ENCODE results near the gene TMIE. TPM values are rescaled to one million over a fixed set of nuclear protein-coding genes. Genes with fewer than 3 reads are reported as not detected.
A peak's percentile ranks its signal among the peaks of the same experiment; 100 is the strongest.
"Not testable (repeated sequence)": the region's sequence is repeated elsewhere in the genome, so short reads cannot be mapped to it uniquely, and the experiment has no call there.

The TMIE gene
- total RNA-seq, 4 donors from 2014 or later, result 0.59 to 0.78 (median 0.72) TPM; not detected in 1

GRCh38 chr3:46695962-46696894 is 5.0 kb upstream of the TMIE start:
- WGBS, result 40% methylated on average over 2 of the region's 4 CpGs
- Histone ChIP-seq H3K4me1 (peaks cover 69% of the 10 kb centered on the region), H3K27ac (peak overlapping the region; percentile 60), H3K4me3 (no peak overlapping the region), H3K36me3 (no peaks in the 10 kb centered on the region), H3K9me3 (no peaks in the 10 kb centered on the region), H3K27me3 (peaks cover 6% of the 10 kb centered on the region)
- no peak for DNase-seq (ENCODE audit: low spot score in 2 of 2)
- TF ChIP-seq POLR2A (IDR thresholded peaks at IDR 0.05), result no peak
- no peak for TF ChIP-seq EP300 (IDR thresholded peaks at IDR 0.05)
- TF ChIP-seq POLR2AphosphoS5 (IDR thresholded peaks at IDR 0.05), result no peak
- TF ChIP-seq, protein P1, sequence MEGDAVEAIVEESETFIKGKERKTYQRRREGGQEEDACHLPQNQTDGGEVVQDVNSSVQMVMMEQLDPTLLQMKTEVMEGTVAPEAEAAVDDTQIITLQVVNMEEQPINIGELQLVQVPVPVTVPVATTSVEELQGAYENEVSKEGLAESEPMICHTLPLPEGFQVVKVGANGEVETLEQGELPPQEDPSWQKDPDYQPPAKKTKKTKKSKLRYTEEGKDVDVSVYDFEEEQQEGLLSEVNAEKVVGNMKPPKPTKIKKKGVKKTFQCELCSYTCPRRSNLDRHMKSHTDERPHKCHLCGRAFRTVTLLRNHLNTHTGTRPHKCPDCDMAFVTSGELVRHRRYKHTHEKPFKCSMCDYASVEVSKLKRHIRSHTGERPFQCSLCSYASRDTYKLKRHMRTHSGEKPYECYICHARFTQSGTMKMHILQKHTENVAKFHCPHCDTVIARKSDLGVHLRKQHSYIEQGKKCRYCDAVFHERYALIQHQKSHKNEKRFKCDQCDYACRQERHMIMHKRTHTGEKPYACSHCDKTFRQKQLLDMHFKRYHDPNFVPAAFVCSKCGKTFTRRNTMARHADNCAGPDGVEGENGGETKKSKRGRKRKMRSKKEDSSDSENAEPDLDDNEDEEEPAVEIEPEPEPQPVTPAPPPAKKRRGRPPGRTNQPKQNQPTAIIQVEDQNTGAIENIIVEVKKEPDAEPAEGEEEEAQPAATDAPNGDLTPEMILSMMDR (IDR thresholded peaks at IDR 0.05), result no peak

DNA sequence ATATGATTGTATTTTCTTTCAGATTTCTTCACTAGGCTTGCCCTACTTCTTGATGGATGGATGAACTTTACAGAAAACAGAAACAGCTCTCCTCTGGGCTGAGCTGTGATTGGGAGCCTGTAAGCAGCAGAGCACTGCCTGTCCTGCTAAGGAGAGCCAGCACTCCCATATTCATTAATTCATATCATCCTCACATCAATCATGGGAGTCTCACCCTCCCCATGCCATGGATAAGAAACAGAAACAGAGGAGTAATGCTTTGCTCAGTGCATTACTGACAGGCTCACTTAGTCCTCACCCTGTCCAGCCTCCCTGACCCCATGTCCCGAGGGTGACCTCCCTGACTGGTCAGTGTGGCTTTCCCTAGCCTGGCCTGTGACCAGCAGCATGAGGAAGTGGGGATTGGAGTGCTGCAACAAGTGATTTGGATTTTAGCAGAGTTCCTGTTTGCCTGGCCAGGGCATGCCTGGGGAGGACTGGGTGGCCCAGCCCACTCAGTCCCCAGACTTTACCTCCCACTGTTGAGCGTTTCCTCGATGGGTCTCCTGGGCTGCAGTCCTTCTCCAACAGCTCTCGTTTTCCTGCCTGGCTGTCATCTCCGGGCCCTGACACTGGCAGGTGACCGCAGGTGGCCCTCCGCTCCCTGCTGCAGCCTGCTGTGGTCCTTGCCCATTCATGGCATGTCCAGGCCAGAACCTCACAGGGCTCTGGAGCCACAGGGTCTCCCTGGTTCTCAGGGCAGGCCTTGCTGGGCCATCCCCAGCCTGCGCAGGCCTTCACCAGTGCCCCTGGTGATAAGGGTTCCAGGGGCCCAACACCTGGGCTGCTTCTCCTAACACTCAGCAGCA is 1.3 kb upstream of the TMIE start:
- no peak overlapping the region for H3K4me3 ChIP-seq
- H3K4me1 ChIP-seq, result peaks cover 45% of the 10 kb centered on the region
- no peaks in the 10 kb centered on the region for H3K9me3 ChIP-seq
- no peak for DNase-seq (ENCODE audit: low spot score in 2 of 2)
- H3K36me3 ChIP-seq, result no peaks in the 10 kb centered on the region
- H3K27me3 ChIP-seq, result peaks cover 18% of the 10 kb centered on the region
- TF ChIP-seq EP300 (IDR thresholded peaks at IDR 0.05), result no peak
- TF ChIP-seq POLR2AphosphoS5 (IDR thresholded peaks at IDR 0.05), result no peak
- TF ChIP-seq POLR2A (IDR thresholded peaks at IDR 0.05), result no peak
- TF ChIP-seq, protein P1 (IDR thresholded peaks at IDR 0.05), result no peak
- WGBS, result 77% methylated on average over 8 of the region's 8 CpGs
- no peak overlapping the region for H3K27ac ChIP-seq

DNA sequence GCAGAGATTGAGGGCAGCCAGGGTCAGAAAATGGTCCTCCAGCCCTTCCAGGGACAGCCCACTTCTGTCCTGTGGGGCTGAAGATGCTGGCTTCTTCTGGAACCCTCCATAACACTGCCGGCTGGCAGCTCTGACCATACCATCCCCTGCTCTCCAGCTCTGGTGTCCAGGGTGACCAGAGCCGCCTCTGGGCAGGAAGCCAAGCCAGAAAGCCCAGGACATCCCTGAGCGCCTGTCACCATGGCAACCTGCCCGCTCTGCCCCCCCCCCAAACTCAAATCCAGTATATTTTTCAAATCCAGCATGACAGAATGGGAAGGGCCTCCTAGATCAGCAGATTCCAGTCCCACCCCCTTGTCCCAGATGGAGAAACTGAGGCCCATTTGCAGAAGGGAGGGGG is 420 bp upstream of the TMIE start:
- no peak for DNase-seq (ENCODE audit: low spot score in 2 of 2)
- TF ChIP-seq EP300 (IDR thresholded peaks at IDR 0.05), result no peak
- TF ChIP-seq POLR2AphosphoS5 (IDR thresholded peaks at IDR 0.05), result no peak
- H3K4me3 ChIP-seq, result peak overlapping the region; percentile 46

DNA sequence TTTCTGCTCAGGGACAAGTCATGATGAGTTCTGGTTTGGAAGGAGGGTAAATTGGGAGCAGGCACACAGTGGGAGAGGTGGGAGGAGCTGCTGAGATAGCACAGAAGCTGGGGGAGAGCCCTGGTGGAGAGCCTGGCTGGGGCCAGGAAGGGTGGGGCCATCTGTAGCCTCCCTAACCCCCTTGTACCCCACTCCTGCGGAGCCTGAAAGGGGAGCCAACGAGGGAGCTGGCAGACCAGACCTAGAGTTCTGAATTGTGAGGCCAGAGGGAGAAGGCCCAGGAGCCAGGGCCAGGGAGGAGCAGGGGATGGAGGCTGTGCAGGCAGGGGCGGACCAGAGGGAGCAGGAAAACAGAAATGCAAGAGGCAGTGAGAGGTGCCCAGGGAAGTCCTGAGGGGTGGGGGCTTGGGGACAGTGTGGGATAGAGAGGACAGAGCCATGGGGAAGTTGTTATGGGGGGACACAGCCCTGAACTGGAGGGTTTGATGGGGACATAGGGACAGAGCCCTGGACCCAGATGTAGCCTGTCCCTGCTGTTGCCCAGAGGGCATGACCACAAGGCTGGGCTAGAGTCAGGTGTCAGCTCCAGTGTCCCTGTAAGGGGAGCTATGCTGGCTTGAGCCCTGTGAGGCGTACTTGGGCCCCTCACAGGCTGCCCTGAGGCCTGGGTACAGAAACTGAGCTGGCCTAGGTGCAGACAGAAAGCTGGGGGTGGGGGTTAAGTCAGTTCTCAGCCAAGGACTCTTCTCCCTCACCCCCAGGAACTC is 1.2 kb downstream of the TMIE start:
- peaks cover 18% of the 10 kb centered on the region for H3K27me3 ChIP-seq
- H3K4me3 ChIP-seq, result no peak overlapping the region
- DNase-seq (ENCODE audit: low spot score in 2 of 2), result no peak
- TF ChIP-seq POLR2A (IDR thresholded peaks at IDR 0.05) (no peak), EP300 (IDR thresholded peaks at IDR 0.05) (no peak), POLR2AphosphoS5 (IDR thresholded peaks at IDR 0.05) (no peak)
- no peaks in the 10 kb centered on the region for H3K36me3 ChIP-seq
- H3K9me3 ChIP-seq, result no peaks in the 10 kb centered on the region
- H3K4me1 ChIP-seq, result peaks cover 40% of the 10 kb centered on the region
- H3K27ac ChIP-seq, result no peak overlapping the region
- 79% methylated on average over 4 of the region's 4 CpGs for WGBS

More for the DNA sequence above, 420 bp upstream of the TMIE start:
- Histone ChIP-seq H3K4me1 (peaks cover 43% of the 10 kb centered on the region), H3K36me3 (no peaks in the 10 kb centered on the region), H3K27me3 (peaks cover 18% of the 10 kb centered on the region), H3K27ac (no peak overlapping the region), H3K9me3 (no peaks in the 10 kb centered on the region)
- WGBS, result no CpG with 5 or more reads among the region's 4 CpGs

GRCh38 chr3:46703013-46703520 is 1.9 kb downstream of the TMIE start:
- Histone ChIP-seq H3K27ac (no peak overlapping the region), H3K4me1 (peaks cover 40% of the 10 kb centered on the region), H3K27me3 (peaks cover 18% of the 10 kb centered on the region), H3K36me3 (no peaks in the 10 kb centered on the region), H3K4me3 (no peak overlapping the region), H3K9me3 (no peaks in the 10 kb centered on the region)
- DNase-seq (ENCODE audit: low spot score in 2 of 2), result no peak
- TF ChIP-seq EP300 (IDR thresholded peaks at IDR 0.05), result no peak
- no peak for TF ChIP-seq POLR2A (IDR thresholded peaks at IDR 0.05)
- TF ChIP-seq POLR2AphosphoS5 (IDR thresholded peaks at IDR 0.05), result no peak
- 83% methylated on average over 1 of the region's 4 CpGs for WGBS

GRCh38 chr3:46704346-46704745 is 3.2 kb downstream of the TMIE start:
- H3K27ac ChIP-seq; H3K9me3 ChIP-seq; DNase-seq (ENCODE audit: low spot score in 2 of 2); H3K4me3 ChIP-seq; H3K36me3 ChIP-seq: not testable (repeated sequence)
- peaks cover 40% of the 10 kb centered on the region for H3K4me1 ChIP-seq
- WGBS, result 20% methylated on average over 1 of the region's 7 CpGs
- peaks cover 18% of the 10 kb centered on the region for H3K27me3 ChIP-seq

All from suprapubic skin (tissue), 4 donors.